ENCODE data around the gene MGLL.
"Not testable (repeated sequence)": the region's sequence is repeated elsewhere in the genome, so short reads cannot be mapped to it uniquely, and the experiment has no call there.

MGLL gene

GRCh38 chr3:127654993-127655392 lies 167.3 kb downstream of the MGLL start:
- not testable (repeated sequence) for H3K18ac ChIP-seq (ENCODE audit: low read length); H2BK120ac ChIP-seq (ENCODE audit: insufficient read depth, low read length, poor library complexity); H2BK12ac ChIP-seq (ENCODE audit: low read length); DNase-seq; H2AK5ac ChIP-seq (ENCODE audit: low read length); H2AFZ ChIP-seq (ENCODE audit: insufficient read depth, low read length, poor library complexity); H3K4me3 ChIP-seq (ENCODE audit: low read depth, low read length); H3K27ac ChIP-seq (ENCODE audit: low read depth, low read length); H3K14ac ChIP-seq (ENCODE audit: low read length); H3K79me1 ChIP-seq (ENCODE audit: low read length); H3K36me3 ChIP-seq (ENCODE audit: control insufficient read depth in 1 of 2, insufficient read depth in 2 of 2, low read length in 2 of 2); H3K4ac ChIP-seq (ENCODE audit: low read depth, low read length); H3K4me2 ChIP-seq (ENCODE audit: low read length); H4K12ac ChIP-seq (ENCODE audit: low read depth, low read length); H3K4me1 ChIP-seq (ENCODE audit: control insufficient read depth in 1 of 2, insufficient read depth in 2 of 2, low read length in 2 of 2); H3K27me3 ChIP-seq (ENCODE audit: insufficient read depth, low read length); H3K9me3 ChIP-seq (ENCODE audit: insufficient read depth, low read depth, low read length); H4K8ac ChIP-seq (ENCODE audit: low read depth, low read length); H2BK5ac ChIP-seq (ENCODE audit: low read depth, low read length, poor library complexity); H3K23ac ChIP-seq (ENCODE audit: low read length); H3K9ac ChIP-seq (ENCODE audit: low read length); H4K91ac ChIP-seq (ENCODE audit: low read depth, low read length); H3K79me2 ChIP-seq (ENCODE audit: control insufficient read depth, insufficient read depth, low read length, poor library complexity)
- WGBS (ENCODE audit: extremely low coverage, insufficient coverage, insufficient read length): no CpG with 5 or more reads among the region's 6 CpGs

GRCh38 chr3:127654374-127654773 lies 167.9 kb downstream of the MGLL start:
- Histone ChIP-seq H2BK12ac (ENCODE audit: low read length) (no peak overlapping the region), H2AK5ac (ENCODE audit: low read length) (no peak overlapping the region), H4K91ac (ENCODE audit: low read depth, low read length) (no peak overlapping the region), H2BK120ac (ENCODE audit: insufficient read depth, low read length, poor library complexity) (no peak overlapping the region), H2BK5ac (ENCODE audit: low read depth, low read length, poor library complexity) (no peak overlapping the region), H4K8ac (ENCODE audit: low read depth, low read length) (no peak overlapping the region), H3K4me1 (ENCODE audit: control insufficient read depth in 1 of 2, insufficient read depth in 2 of 2, low read length in 2 of 2) (peaks cover 0 to 4% of the 10 kb centered on the region in 2 experiments), H3K4me2 (ENCODE audit: low read length) (no peak overlapping the region), H3K9ac (ENCODE audit: low read length) (no peak overlapping the region), H3K9me3 (ENCODE audit: insufficient read depth, low read depth, low read length) (no peaks in the 10 kb centered on the region), H3K18ac (ENCODE audit: low read length) (no peak overlapping the region), H3K4ac (ENCODE audit: low read depth, low read length) (no peak overlapping the region), H3K79me1 (ENCODE audit: low read length) (no peaks in the 10 kb centered on the region), H2AFZ (ENCODE audit: insufficient read depth, low read length, poor library complexity) (no peak overlapping the region), H3K14ac (ENCODE audit: low read length) (no peak overlapping the region), H3K27ac (ENCODE audit: low read depth, low read length) (no peak overlapping the region), H4K12ac (ENCODE audit: low read depth, low read length) (no peak overlapping the region), H3K23ac (ENCODE audit: low read length) (no peak overlapping the region), H3K36me3 (ENCODE audit: control insufficient read depth in 1 of 2, insufficient read depth in 2 of 2, low read length in 2 of 2) (no peaks in the 10 kb centered on the region), H3K27me3 (ENCODE audit: insufficient read depth, low read length) (no peaks in the 10 kb centered on the region), H3K79me2 (ENCODE audit: control insufficient read depth, insufficient read depth, low read length, poor library complexity) (no peaks in the 10 kb centered on the region), H3K4me3 (ENCODE audit: low read depth, low read length) (no peak overlapping the region)
- no peak for DNase-seq
- WGBS (ENCODE audit: extremely low coverage, insufficient coverage, insufficient read length): no CpG with 5 or more reads among the region's 4 CpGs

- H3K36me3 ChIP-seq (ENCODE audit: control insufficient read depth in 1 of 2, insufficient read depth in 2 of 2, low read length in 2 of 2): no peaks in the 10 kb centered on the region
- H3K9ac ChIP-seq (ENCODE audit: low read length): no peak overlapping the region
- no peak overlapping the region for H3K27ac ChIP-seq (ENCODE audit: low read depth, low read length)
- H3K4me1 ChIP-seq (ENCODE audit: control insufficient read depth in 1 of 2, insufficient read depth in 2 of 2, low read length in 2 of 2): peaks cover 0 to 4% of the 10 kb centered on the region in 2 experiments
- no peak overlapping the region for H4K8ac ChIP-seq (ENCODE audit: low read depth, low read length)
- H3K23ac ChIP-seq (ENCODE audit: low read length): no peak overlapping the region
- H3K4me2 ChIP-seq (ENCODE audit: low read length): no peak overlapping the region
- no peak overlapping the region for H4K91ac ChIP-seq (ENCODE audit: low read depth, low read length)
- H3K18ac ChIP-seq (ENCODE audit: low read length): no peak overlapping the region
- no peak overlapping the region for H4K12ac ChIP-seq (ENCODE audit: low read depth, low read length)
- no CpG with 5 or more reads among the region's 13 CpGs for WGBS (ENCODE audit: extremely low coverage, insufficient coverage, insufficient read length)
- H3K14ac ChIP-seq (ENCODE audit: low read length): no peak overlapping the region
- H2BK120ac ChIP-seq (ENCODE audit: insufficient read depth, low read length, poor library complexity): no peak overlapping the region
- no peaks in the 10 kb centered on the region for H3K27me3 ChIP-seq (ENCODE audit: insufficient read depth, low read length)
- no peak overlapping the region for H2BK5ac ChIP-seq (ENCODE audit: low read depth, low read length, poor library complexity)
- no peak overlapping the region for H3K4ac ChIP-seq (ENCODE audit: low read depth, low read length)
- H2AFZ ChIP-seq (ENCODE audit: insufficient read depth, low read length, poor library complexity): no peak overlapping the region
- peak; percentile 31 to 75 for DNase-seq
- H2BK12ac ChIP-seq (ENCODE audit: low read length): no peak overlapping the region
- no peaks in the 10 kb centered on the region for H3K79me2 ChIP-seq (ENCODE audit: control insufficient read depth, insufficient read depth, low read length, poor library complexity)
- H2AK5ac ChIP-seq (ENCODE audit: low read length): no peak overlapping the region
- no peak overlapping the region for H3K4me3 ChIP-seq (ENCODE audit: low read depth, low read length)
- no peaks in the 10 kb centered on the region for H3K9me3 ChIP-seq (ENCODE audit: insufficient read depth, low read depth, low read length)
- no peaks in the 10 kb centered on the region for H3K79me1 ChIP-seq (ENCODE audit: low read length)
These were observed 169.9 kb downstream of the MGLL start for GRCh38 chr3:127652246-127652995.

- H4K8ac ChIP-seq (ENCODE audit: low read depth, low read length): no peak overlapping the region
- H2BK12ac ChIP-seq (ENCODE audit: low read length): no peak overlapping the region
- no CpG with 5 or more reads among the region's 8 CpGs for WGBS (ENCODE audit: extremely low coverage, insufficient coverage, insufficient read length)
- no peak for DNase-seq
- no peaks in the 10 kb centered on the region for H3K36me3 ChIP-seq (ENCODE audit: control insufficient read depth in 1 of 2, insufficient read depth in 2 of 2, low read length in 2 of 2)
- H3K4me2 ChIP-seq (ENCODE audit: low read length): no peak overlapping the region
- no peak overlapping the region for H3K14ac ChIP-seq (ENCODE audit: low read length)
- peaks cover 0 to 4% of the 10 kb centered on the region in 2 experiments for H3K4me1 ChIP-seq (ENCODE audit: control insufficient read depth in 1 of 2, insufficient read depth in 2 of 2, low read length in 2 of 2)
- no peak overlapping the region for H2BK5ac ChIP-seq (ENCODE audit: low read depth, low read length, poor library complexity)
- H3K27me3 ChIP-seq (ENCODE audit: insufficient read depth, low read length): no peaks in the 10 kb centered on the region
- no peak overlapping the region for H2BK120ac ChIP-seq (ENCODE audit: insufficient read depth, low read length, poor library complexity)
- H3K27ac ChIP-seq (ENCODE audit: low read depth, low read length): no peak overlapping the region
- no peak overlapping the region for H3K9ac ChIP-seq (ENCODE audit: low read length)
- peak overlapping the region; percentile 37 for H3K23ac ChIP-seq (ENCODE audit: low read length)
- no peak overlapping the region for H2AFZ ChIP-seq (ENCODE audit: insufficient read depth, low read length, poor library complexity)
- H3K4me3 ChIP-seq (ENCODE audit: low read depth, low read length): peak overlapping the region; percentile 42
- no peak overlapping the region for H4K12ac ChIP-seq (ENCODE audit: low read depth, low read length)
- H3K79me1 ChIP-seq (ENCODE audit: low read length): no peaks in the 10 kb centered on the region
- H3K79me2 ChIP-seq (ENCODE audit: control insufficient read depth, insufficient read depth, low read length, poor library complexity): no peaks in the 10 kb centered on the region
- no peak overlapping the region for H4K91ac ChIP-seq (ENCODE audit: low read depth, low read length)
- H3K9me3 ChIP-seq (ENCODE audit: insufficient read depth, low read depth, low read length): no peaks in the 10 kb centered on the region
- no peak overlapping the region for H3K4ac ChIP-seq (ENCODE audit: low read depth, low read length)
- no peak overlapping the region for H3K18ac ChIP-seq (ENCODE audit: low read length)
- no peak overlapping the region for H2AK5ac ChIP-seq (ENCODE audit: low read length)
These were observed 170.7 kb downstream of the MGLL start for GRCh38 chr3:127651516-127652172.

Measured in trophoblast cell (in vitro differentiated cells and primary cell).